ENCODE results near the gene CYTH3. TPM values are rescaled to one million over a fixed set of nuclear protein-coding genes. Genes with fewer than 3 reads are reported as not detected.

Gene CYTH3
- total and polyA plus RNA-seq, 7 donors: 6.1 to 15.0 (median 13.5) TPM

DNA sequence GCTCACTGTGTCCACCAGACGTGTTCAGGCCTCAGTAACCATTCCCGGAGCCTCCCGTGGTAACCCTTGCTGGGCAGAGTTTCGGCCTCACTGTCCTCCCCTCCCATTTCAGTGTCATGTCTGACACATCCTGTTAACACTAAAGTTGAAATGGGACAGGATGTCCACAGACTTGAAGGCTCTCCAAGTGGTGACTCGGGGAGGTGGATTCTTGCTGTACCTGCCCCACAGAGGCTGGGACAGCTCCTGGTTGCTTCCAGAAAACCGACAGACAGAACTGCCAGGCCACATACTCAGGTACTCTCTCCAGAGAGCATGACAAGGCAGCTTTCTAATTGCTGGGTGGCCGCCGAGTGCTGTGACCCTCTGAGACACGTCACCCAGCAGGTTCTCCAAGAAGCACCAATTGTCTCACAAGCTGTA, 17.9 kb upstream of the CYTH3 start:
- no peak overlapping the region for H3K27ac ChIP-seq
- TF ChIP-seq, protein P1, sequence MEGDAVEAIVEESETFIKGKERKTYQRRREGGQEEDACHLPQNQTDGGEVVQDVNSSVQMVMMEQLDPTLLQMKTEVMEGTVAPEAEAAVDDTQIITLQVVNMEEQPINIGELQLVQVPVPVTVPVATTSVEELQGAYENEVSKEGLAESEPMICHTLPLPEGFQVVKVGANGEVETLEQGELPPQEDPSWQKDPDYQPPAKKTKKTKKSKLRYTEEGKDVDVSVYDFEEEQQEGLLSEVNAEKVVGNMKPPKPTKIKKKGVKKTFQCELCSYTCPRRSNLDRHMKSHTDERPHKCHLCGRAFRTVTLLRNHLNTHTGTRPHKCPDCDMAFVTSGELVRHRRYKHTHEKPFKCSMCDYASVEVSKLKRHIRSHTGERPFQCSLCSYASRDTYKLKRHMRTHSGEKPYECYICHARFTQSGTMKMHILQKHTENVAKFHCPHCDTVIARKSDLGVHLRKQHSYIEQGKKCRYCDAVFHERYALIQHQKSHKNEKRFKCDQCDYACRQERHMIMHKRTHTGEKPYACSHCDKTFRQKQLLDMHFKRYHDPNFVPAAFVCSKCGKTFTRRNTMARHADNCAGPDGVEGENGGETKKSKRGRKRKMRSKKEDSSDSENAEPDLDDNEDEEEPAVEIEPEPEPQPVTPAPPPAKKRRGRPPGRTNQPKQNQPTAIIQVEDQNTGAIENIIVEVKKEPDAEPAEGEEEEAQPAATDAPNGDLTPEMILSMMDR (IDR thresholded peaks at IDR 0.05): no peak
- no peaks in the 10 kb centered on the region for H3K4me1 ChIP-seq
- no peaks in the 10 kb centered on the region for H3K9me3 ChIP-seq
- no peaks in the 10 kb centered on the region for H3K36me3 ChIP-seq (ENCODE audit: insufficient read depth in 1 of 2, low read depth in 1 of 2)
- no peak overlapping the region for H3K4me3 ChIP-seq
- DNase-seq (no peak), ATAC-seq (peak; percentile 42 to 73 (median 66))
- intact Hi-C loops (cut with DNase I): no loop called here
- 64 to 77% (median 66%) methylated on average over 9 of the region's 9 CpGs for WGBS, 3 donors
- H3K27me3 ChIP-seq (ENCODE audit: insufficient read depth in 3 of 3, low read length in 2 of 3): no peaks in the 10 kb centered on the region

DNA sequence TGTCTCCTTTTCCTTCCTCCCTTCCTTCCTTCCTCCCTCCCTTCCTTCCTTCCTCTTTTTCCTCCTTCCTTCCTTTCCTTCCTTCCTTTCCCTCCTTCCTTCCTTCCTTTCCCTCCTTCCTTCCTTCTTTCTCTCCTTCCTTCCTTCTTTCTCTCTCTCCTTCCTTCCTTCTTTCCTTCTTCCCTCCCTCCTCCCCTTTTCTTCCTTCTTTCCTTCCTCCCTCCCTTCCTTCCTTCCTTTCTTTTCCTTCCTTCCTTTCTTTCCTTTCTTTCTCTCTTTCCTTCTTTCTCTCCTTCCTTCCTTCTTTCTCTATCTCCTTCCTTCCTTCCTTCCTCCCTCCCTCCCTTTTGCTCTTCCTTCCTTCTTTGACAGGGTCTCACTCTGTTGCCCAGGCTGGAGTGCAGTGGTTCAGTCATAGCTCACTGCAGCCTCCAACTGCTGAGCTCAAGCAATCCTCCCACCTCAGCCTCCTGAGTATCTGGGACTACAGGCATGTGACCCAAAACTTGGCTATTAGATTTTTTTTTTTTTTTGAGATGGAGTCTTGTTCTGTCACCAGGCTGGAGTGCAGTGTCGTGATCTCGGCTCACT, 15.9 kb upstream of the CYTH3 start:
- H3K4me3 ChIP-seq: no peak overlapping the region
- WGBS, 3 donors: 99 to 100% (median 100%) methylated on average over 2 of the region's 2 CpGs
- intact Hi-C loops (cut with DNase I): no loop called here
- DNase-seq (no peak), ATAC-seq (no peak)
- no peaks in the 10 kb centered on the region for H3K36me3 ChIP-seq (ENCODE audit: insufficient read depth in 1 of 2, low read depth in 1 of 2)
- H3K4me1 ChIP-seq: no peaks in the 10 kb centered on the region
- TF ChIP-seq, protein P1 (IDR thresholded peaks at IDR 0.05): no peak
- no peaks in the 10 kb centered on the region for H3K9me3 ChIP-seq
- no peaks in the 10 kb centered on the region for H3K27me3 ChIP-seq (ENCODE audit: insufficient read depth in 3 of 3, low read length in 2 of 3)
- no peak overlapping the region for H3K27ac ChIP-seq

DNA sequence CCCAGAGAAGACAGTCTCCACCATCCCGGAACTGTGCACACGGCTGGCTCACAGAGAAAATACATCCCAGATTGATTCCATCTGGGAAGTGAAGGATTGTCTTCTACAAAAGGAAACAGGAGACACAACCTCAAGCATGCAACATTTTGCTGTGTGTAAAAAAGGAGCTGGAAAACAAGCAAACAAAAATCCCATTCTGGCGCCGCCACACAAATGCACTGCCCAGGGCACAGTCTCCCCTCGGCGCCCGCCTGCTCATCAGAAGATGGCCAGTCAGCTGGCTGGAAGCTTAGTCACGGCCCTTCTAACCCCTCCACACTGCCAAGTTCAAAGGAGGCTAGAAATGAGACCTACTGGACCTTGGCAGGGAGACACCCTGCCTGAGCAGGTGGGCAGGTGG, 14.1 kb upstream of the CYTH3 start:
- ATAC-seq (no peak), DNase-seq (no peak)
- Histone ChIP-seq H3K4me3 (no peak overlapping the region), H3K9me3 (no peaks in the 10 kb centered on the region), H3K27ac (no peak overlapping the region), H3K27me3 (ENCODE audit: insufficient read depth in 3 of 3, low read length in 2 of 3) (no peaks in the 10 kb centered on the region), H3K4me1 (no peaks in the 10 kb centered on the region), H3K36me3 (ENCODE audit: insufficient read depth in 1 of 2, low read depth in 1 of 2) (no peaks in the 10 kb centered on the region)
- intact Hi-C loops (cut with DNase I): no loop called here
- TF ChIP-seq, protein P1 (IDR thresholded peaks at IDR 0.05): no peak
- WGBS, 3 donors: 57 to 74% (median 62%) methylated on average over 8 of the region's 8 CpGs

DNA sequence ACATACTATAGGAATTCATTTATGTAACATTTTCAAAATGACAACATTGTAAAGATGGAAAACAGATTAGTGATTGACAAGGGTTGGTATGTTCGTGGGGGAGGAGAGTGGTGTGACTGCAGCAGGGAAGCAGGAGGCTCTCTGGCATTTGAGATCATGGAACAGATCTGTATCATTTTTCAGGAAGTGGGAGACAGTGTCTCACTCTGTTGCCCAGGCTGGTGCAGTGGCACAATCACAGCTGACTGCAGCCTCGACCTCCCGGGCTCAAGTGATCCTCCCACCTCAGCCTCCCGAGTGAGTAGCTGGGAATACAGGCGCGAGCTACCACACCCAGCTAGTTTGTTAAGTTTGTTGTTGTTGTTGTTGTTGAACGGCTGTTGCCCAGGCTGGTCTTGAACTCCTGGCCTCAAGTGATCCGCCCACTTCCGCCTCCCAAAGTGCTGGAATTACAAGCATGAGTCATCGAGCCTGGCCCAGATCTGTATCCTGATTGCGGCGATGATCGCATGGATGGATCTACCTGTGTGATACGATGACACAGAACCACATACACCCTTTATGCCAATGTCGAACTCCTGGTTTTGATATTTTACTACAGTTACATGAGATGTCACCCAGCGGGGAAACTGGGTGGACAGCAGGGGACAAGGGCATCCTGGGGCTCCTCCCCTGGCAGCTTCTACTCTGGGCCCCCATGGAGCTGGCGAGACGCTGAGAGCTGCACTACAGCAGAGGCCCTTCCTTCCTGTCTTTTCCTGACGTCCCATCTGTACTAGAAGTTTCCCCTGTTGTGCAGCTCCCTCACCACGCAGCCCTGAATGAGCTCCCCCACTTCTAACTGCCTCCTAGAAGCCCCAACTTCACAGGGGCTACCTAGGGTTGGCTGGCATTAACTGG, 12.3 kb upstream of the CYTH3 start:
- H3K36me3 ChIP-seq (ENCODE audit: insufficient read depth in 1 of 2, low read depth in 1 of 2): no peaks in the 10 kb centered on the region
- H3K27me3 ChIP-seq (ENCODE audit: insufficient read depth in 3 of 3, low read length in 2 of 3): no peaks in the 10 kb centered on the region
- DNase-seq: no peak
- no peaks in the 10 kb centered on the region for H3K4me1 ChIP-seq
- TF ChIP-seq, protein P1 (IDR thresholded peaks at IDR 0.05): no peak
- 75 to 83% (median 80%) methylated on average over 19 to 20 of the region's 20 CpGs for WGBS, 3 donors
- intact Hi-C loops (cut with DNase I): no loop called here
- no peaks in the 10 kb centered on the region for H3K9me3 ChIP-seq
- no peak for ATAC-seq
- no peak overlapping the region for H3K27ac ChIP-seq
- no peak overlapping the region for H3K4me3 ChIP-seq
